Suprapubic skin (tissue), 4 donors: ENCODE measurements around the gene PBOV1.

ENCODE experiments used
- EP300 ChIP-seq: sonication (generic); formaldehyde crosslinking; IDR thresholded peaks from one replicate; pipeline ENCODE4 v1.6.1; 2017; ENCODE audit warnings: antibody characterized with exemption
- POLR2A ChIP-seq, 2 donors: fragments of 450-650 bp; IDR thresholded peaks; one replicate each; pipeline ENCODE4 v1.6.1; 2017; ENCODE audit warnings: antibody characterized with exemption in 2 of 2, mild to moderate bottlenecking in 2 of 2, moderate library complexity in 2 of 2
- POLR2AphosphoS5 ChIP-seq, 3 donors: sonication (generic); formaldehyde crosslinking; IDR thresholded peaks; one replicate each; pipeline ENCODE4 v1.6.1; 2017; ENCODE audit warnings: antibody characterized with exemption in 3 of 3
- TF ChIP-seq, protein P1 (sequence below), 2 donors: fragments of 200-600 bp in 1 of 2; fragments of 450-650 bp in 1 of 2; sonication (generic) in 1 of 2; IDR thresholded peaks; one replicate each; pipeline ENCODE4 v1.5.1; 2016 to 2019; ENCODE audit warnings: antibody characterized with exemption in 2 of 2, mild to moderate bottlenecking in 1 of 2, moderate library complexity in 1 of 2

DNA sequence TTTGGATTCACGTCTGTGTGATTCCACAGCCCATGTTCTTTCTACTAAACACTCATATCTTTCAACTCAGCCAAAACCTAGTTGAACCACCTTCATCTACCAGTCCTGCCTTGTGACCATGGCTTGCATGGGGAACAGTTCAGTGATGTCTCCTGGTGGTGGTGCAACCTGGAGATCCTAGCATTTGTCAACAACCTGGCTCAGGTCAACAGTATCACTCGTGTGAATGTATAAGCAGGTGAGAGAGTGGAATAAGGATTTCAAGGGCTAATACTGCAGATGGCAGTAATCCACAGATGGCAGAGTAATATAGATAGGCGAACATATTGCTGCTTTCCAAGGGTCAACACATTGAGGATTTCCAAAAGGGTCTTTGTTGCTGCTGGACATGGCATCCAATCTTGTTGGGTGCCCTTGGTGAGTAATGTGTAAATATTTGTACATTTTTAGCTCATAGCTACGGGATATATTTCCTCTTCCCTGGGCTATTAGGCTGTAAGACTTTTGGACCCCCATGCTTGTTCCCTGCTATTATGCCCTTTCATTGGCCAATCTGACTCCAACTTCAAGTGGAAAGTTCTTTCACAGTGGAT, 13.4 kb downstream of the PBOV1 start:
- TF ChIP-seq, protein P1, sequence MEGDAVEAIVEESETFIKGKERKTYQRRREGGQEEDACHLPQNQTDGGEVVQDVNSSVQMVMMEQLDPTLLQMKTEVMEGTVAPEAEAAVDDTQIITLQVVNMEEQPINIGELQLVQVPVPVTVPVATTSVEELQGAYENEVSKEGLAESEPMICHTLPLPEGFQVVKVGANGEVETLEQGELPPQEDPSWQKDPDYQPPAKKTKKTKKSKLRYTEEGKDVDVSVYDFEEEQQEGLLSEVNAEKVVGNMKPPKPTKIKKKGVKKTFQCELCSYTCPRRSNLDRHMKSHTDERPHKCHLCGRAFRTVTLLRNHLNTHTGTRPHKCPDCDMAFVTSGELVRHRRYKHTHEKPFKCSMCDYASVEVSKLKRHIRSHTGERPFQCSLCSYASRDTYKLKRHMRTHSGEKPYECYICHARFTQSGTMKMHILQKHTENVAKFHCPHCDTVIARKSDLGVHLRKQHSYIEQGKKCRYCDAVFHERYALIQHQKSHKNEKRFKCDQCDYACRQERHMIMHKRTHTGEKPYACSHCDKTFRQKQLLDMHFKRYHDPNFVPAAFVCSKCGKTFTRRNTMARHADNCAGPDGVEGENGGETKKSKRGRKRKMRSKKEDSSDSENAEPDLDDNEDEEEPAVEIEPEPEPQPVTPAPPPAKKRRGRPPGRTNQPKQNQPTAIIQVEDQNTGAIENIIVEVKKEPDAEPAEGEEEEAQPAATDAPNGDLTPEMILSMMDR (IDR thresholded peaks at IDR 0.05), result no peak
- TF ChIP-seq POLR2A (IDR thresholded peaks at IDR 0.05) (no peak), EP300 (no peak), POLR2AphosphoS5 (IDR thresholded peaks at IDR 0.05) (no peak)
